OCI-LY1 (cell line): ENCODE measurements around the gene ANKK1.

Experiments used
- H2AFZ ChIP-seq: fragments of 200-600 bp; sonication (generic), shearing (Covaris generic); 2 replicates; pipeline ENCODE4 v1.6.0; 2014; ENCODE audit warnings: antibody characterized with exemption, mild to moderate bottlenecking, low read length
- H3F3A ChIP-seq: fragments of 200-600 bp; sonication (generic), shearing (Covaris generic); 2 replicates; pipeline ENCODE4 v1.6.0; 2014; ENCODE audit warnings: mild to moderate bottlenecking, antibody characterized with exemption, low read length, moderate library complexity; ENCODE audit not compliant: insufficient read depth
- H3K27ac ChIP-seq: fragments of 200-600 bp; sonication (generic); 2 replicates; pipeline ENCODE4 v1.5.1; 2014; ENCODE audit warnings: low read length, mixed run types, mild to moderate bottlenecking, low read depth; ENCODE audit not compliant: poor library complexity, severe bottlenecking
- H3K27me3 ChIP-seq: fragments of 200-600 bp; sonication (generic); 2 replicates; pipeline ENCODE4 v1.6.0; 2014; ENCODE audit warnings: antibody characterized with exemption, mild to moderate bottlenecking, low read length, moderate library complexity; ENCODE audit not compliant: insufficient read depth
- H3K36me3 ChIP-seq: fragments of 200-600 bp; sonication (generic); 2 replicates; pipeline ENCODE4 v1.6.1; 2014; ENCODE audit warnings: mild to moderate bottlenecking, antibody characterized with exemption, low read length, moderate library complexity, mixed read lengths; ENCODE audit not compliant: insufficient read depth
- H3K4me1 ChIP-seq: fragments of 200-600 bp; sonication (generic); 2 replicates; pipeline ENCODE4 v1.5.1; 2014; ENCODE audit warnings: mild to moderate bottlenecking, low read length, moderate library complexity; ENCODE audit not compliant: insufficient read depth, severe bottlenecking
- H3K4me2 ChIP-seq: fragments of 200-600 bp; sonication (generic), shearing (Covaris generic); 2 replicates; pipeline ENCODE4 v1.6.1; 2014; ENCODE audit warnings: low read length
- H3K4me3 ChIP-seq: fragments of 200-600 bp; sonication (generic); 2 replicates; pipeline ENCODE4 v1.5.1; 2014; ENCODE audit warnings: low read length, low read depth, mild to moderate bottlenecking, mixed read lengths; ENCODE audit not compliant: poor library complexity, severe bottlenecking
- H3K79me2 ChIP-seq: fragments of 200-600 bp; shearing (Covaris generic); 2 replicates; pipeline ENCODE4 v1.6.1; 2016; ENCODE audit warnings: mixed run types, low read length, mixed read lengths; ENCODE audit not compliant: insufficient read depth
- H3K9ac ChIP-seq: fragments of 200-600 bp; sonication (generic), shearing (Covaris generic); 2 replicates; pipeline ENCODE4 v1.6.1; 2014; ENCODE audit warnings: mild to moderate bottlenecking, low read length, mixed read lengths
- H3K9me2 ChIP-seq: fragments of 200-600 bp; sonication (generic), shearing (Covaris generic); 2 replicates; pipeline ENCODE4 v1.6.1; 2014; ENCODE audit warnings: low read depth, mild to moderate bottlenecking, low read length, mixed read lengths
- H3K9me3 ChIP-seq: fragments of 200-600 bp; shearing (Covaris generic); 2 replicates; pipeline ENCODE4 v1.6.1; 2014; ENCODE audit warnings: low read length, mixed read lengths
- H4K20me1 ChIP-seq: fragments of 200-600 bp; sonication (generic), shearing (Covaris generic); 2 replicates; pipeline ENCODE4 v1.6.0; 2016; ENCODE audit warnings: mild to moderate bottlenecking, low read length; ENCODE audit not compliant: insufficient read depth
- CTCF ChIP-seq: fragments of 200-600 bp; sonication (generic), shearing (Covaris generic); IDR thresholded peaks from 2 replicates; pipeline ENCODE4 v1.5.1; 2017; ENCODE audit warnings: mild to moderate bottlenecking, antibody characterized with exemption, low read length, moderate library complexity, mixed read lengths
- EZH2 ChIP-seq: fragments of 200-600 bp; sonication (generic), shearing (Covaris generic); IDR thresholded peaks from 2 replicates; pipeline ENCODE4 v1.8.0; 2017; ENCODE audit warnings: borderline replicate concordance, mixed run types, mild to moderate bottlenecking, antibody characterized with exemption, low read length, moderate library complexity, mixed read lengths

The ANKK1 gene

DNA sequence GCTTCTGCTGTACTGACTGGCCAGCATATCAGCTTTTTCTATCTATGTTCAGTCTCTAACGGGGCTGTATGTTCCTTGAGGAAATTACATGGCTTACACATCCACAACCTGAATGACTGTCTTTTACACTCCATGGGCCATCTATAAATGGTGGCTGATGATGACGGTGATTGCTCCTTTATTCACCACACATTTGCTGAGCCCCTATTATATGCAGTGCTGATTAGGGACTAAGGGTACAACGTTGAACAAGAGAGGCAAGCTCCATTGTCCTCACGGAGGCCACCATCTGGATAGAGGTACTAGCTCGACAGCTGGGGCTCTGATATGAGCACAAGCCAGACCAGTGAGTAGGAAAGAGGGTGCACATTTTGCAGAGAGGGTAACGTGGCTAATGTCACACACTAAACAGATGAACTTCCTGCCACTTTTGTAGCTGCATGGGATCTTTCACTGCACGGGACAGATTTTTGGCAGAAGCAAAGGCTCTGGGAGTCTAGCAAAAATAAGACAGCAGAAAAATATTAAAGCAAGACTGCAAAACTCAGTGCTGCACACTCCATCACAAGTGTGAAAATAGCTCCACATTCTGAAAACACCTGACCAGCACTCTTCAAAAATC, 57.0 kb downstream of the ANKK1 start:
- Histone ChIP-seq H3K9ac (no peak overlapping the region), H2AFZ (no peak overlapping the region), H3K27ac (no peak overlapping the region), H3K9me3 (no peaks in the 10 kb centered on the region), H3F3A (no peaks in the 10 kb centered on the region), H3K4me2 (no peak overlapping the region), H3K79me2 (no peaks in the 10 kb centered on the region), H3K4me1 (no peaks in the 10 kb centered on the region), H3K9me2 (no peaks in the 10 kb centered on the region), H3K4me3 (no peak overlapping the region), H3K36me3 (no peaks in the 10 kb centered on the region), H4K20me1 (no peaks in the 10 kb centered on the region), H3K27me3 (no peaks in the 10 kb centered on the region)
- TF ChIP-seq EZH2: no peak
- no peak for TF ChIP-seq CTCF

- H3F3A ChIP-seq: no peaks in the 10 kb centered on the region
- no peaks in the 10 kb centered on the region for H3K4me1 ChIP-seq
- no peak overlapping the region for H2AFZ ChIP-seq
- H3K9me2 ChIP-seq: no peaks in the 10 kb centered on the region
- no peaks in the 10 kb centered on the region for H3K36me3 ChIP-seq
- no peak overlapping the region for H3K4me2 ChIP-seq
- no peak overlapping the region for H3K27ac ChIP-seq
- H3K27me3 ChIP-seq: no peaks in the 10 kb centered on the region
- H3K4me3 ChIP-seq: no peak overlapping the region
- no peak overlapping the region for H3K9ac ChIP-seq
- H4K20me1 ChIP-seq: no peaks in the 10 kb centered on the region
- no peaks in the 10 kb centered on the region for H3K79me2 ChIP-seq
- H3K9me3 ChIP-seq: no peaks in the 10 kb centered on the region
- TF ChIP-seq CTCF: no peak
- no peak for TF ChIP-seq EZH2
Measured at GRCh38 chr11:113446112-113446511, 58.5 kb downstream of the ANKK1 start.

DNA sequence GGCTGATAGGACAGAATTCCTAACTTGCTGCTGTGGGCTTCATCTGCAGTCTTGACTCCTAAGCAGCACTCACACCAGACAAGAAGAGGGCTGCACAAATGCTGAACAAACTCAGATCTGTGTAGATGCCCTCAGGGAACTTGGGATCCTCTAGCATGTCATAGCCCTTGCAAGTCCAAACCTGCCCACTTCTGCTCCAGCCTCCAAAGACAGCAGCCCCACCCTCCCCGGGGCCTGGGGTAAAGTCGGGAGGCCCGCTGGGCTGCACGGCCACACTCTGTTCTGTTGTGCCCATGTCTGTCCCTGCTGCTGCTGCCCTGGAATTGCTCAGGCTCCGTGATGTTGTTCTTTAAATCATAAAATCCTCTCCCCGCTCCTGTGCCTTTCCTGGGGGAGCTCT, 59.4 kb downstream of the ANKK1 start:
- no peaks in the 10 kb centered on the region for H3K36me3 ChIP-seq
- H3K4me2 ChIP-seq: no peak overlapping the region
- H3K4me1 ChIP-seq: no peaks in the 10 kb centered on the region
- H3F3A ChIP-seq: no peaks in the 10 kb centered on the region
- H3K27me3 ChIP-seq: no peaks in the 10 kb centered on the region
- H3K9me2 ChIP-seq: no peaks in the 10 kb centered on the region
- H3K27ac ChIP-seq: no peak overlapping the region
- H3K4me3 ChIP-seq: no peak overlapping the region
- H4K20me1 ChIP-seq: no peaks in the 10 kb centered on the region
- no peak overlapping the region for H2AFZ ChIP-seq
- no peaks in the 10 kb centered on the region for H3K79me2 ChIP-seq
- no peak overlapping the region for H3K9ac ChIP-seq
- TF ChIP-seq EZH2: no peak
- no peak for TF ChIP-seq CTCF
- H3K9me3 ChIP-seq: no peaks in the 10 kb centered on the region
